ENCODE results near the gene ZC3H12A. TPM values are rescaled to one million over a fixed set of nuclear protein-coding genes. Genes with fewer than 3 reads are reported as not detected.

The ZC3H12A gene
- total and polyA plus RNA-seq, 4 donors = 2.1 to 10.9 (median 3.0) TPM

GRCh38 chr1:37475380-37476086 lies 1.2 kb downstream of the ZC3H12A start:
- Histone ChIP-seq H3K36me3 (ENCODE audit: control insufficient read depth in 4 of 4, insufficient read depth in 3 of 4, low read depth in 1 of 4, low read length in 3 of 4) (peaks cover 0 to 4% (median 3%) of the 10 kb centered on the region in 4 donors), H3K9me3 (ENCODE audit: control insufficient read depth in 4 of 4, low read length in 3 of 4) (no peaks in the 10 kb centered on the region), H3K9ac (ENCODE audit: low read depth in 1 of 2, low read length in 2 of 2) (peak overlapping the region; percentile 76 to 97), H3K4me3 (ENCODE audit: low read depth in 1 of 3, low read length in 3 of 3) (peak overlapping the region; percentile 73 to 86 (median 73)), H3K4me1 (ENCODE audit: control insufficient read depth in 4 of 4, insufficient read depth in 4 of 4, low read length in 3 of 4) (peaks cover 25 to 64% (median 42%) of the 10 kb centered on the region in 4 donors), H3K27ac (ENCODE audit: low read depth in 1 of 2, low read length in 2 of 2) (peak overlapping the region; percentile 95 to 97), H3K27me3 (ENCODE audit: control insufficient read depth in 4 of 4, insufficient read depth in 4 of 4, low read length in 3 of 4) (no peaks in the 10 kb centered on the region)
- DNase-seq (ENCODE audit: low spot score) = no peak
- TF ChIP-seq TAF1 (conservative IDR thresholded peaks at IDR 0.05) = no peak
- TF ChIP-seq HNF4G (IDR thresholded peaks at IDR 0.05) = no peak
- TF ChIP-seq CTCF (IDR thresholded peaks at IDR 0.05; ENCODE audit: low read depth, low read length, missing input control) = no peak
- no peak for TF ChIP-seq SP1 (IDR thresholded peaks at IDR 0.05)
- no peak for TF ChIP-seq RAD21 (IDR thresholded peaks at IDR 0.05)
- no peak for TF ChIP-seq HNF4A (conservative IDR thresholded peaks at IDR 0.05)
- TF ChIP-seq YY1 (IDR thresholded peaks at IDR 0.05) = no peak
- no peak for TF ChIP-seq EGR1 (IDR thresholded peaks at IDR 0.05; ENCODE audit: low read depth in 2 of 2)
- TF ChIP-seq ATF3 (IDR thresholded peaks at IDR 0.05) = no peak
- TF ChIP-seq GABPA (IDR thresholded peaks at IDR 0.05 in 1 of 2, conservative IDR thresholded peaks at IDR 0.05 in 1 of 2) = no peak
- no peak for TF ChIP-seq REST (IDR thresholded peaks at IDR 0.05)
- TF ChIP-seq NR2F2 (IDR thresholded peaks at IDR 0.05) = no peak
- TF ChIP-seq FOXA1 (IDR thresholded peaks at IDR 0.05) = no peak
- no peak for TF ChIP-seq JUND (IDR thresholded peaks at IDR 0.05)
- no peak for TF ChIP-seq RXRA (IDR thresholded peaks at IDR 0.05)
- 74% methylated on average over 24 of the region's 24 CpGs for WGBS

GRCh38 chr1:37476087-37476452 lies 1.7 kb downstream of the ZC3H12A start:
- H3K36me3 ChIP-seq (ENCODE audit: control insufficient read depth in 4 of 4, insufficient read depth in 3 of 4, low read depth in 1 of 4, low read length in 3 of 4) = peaks cover 5 to 8% (median 7%) of the 10 kb centered on the region in 4 donors
- peak overlapping the region; percentile 21 to 76 for H3K9ac ChIP-seq (ENCODE audit: low read depth in 1 of 2, low read length in 2 of 2)
- peak overlapping the region; percentile 95 to 97 for H3K27ac ChIP-seq (ENCODE audit: low read depth in 1 of 2, low read length in 2 of 2)
- no peaks in the 10 kb centered on the region for H3K27me3 ChIP-seq (ENCODE audit: control insufficient read depth in 4 of 4, insufficient read depth in 4 of 4, low read length in 3 of 4)
- DNase-seq (ENCODE audit: low spot score) = no peak
- peak overlapping the region; percentile 73 to 86 (median 73) for H3K4me3 ChIP-seq (ENCODE audit: low read depth in 1 of 3, low read length in 3 of 3)
- H3K9me3 ChIP-seq (ENCODE audit: control insufficient read depth in 4 of 4, low read length in 3 of 4) = no peaks in the 10 kb centered on the region
- WGBS = 68% methylated on average over 9 of the region's 9 CpGs
- peaks cover 25 to 64% (median 42%) of the 10 kb centered on the region in 4 donors for H3K4me1 ChIP-seq (ENCODE audit: control insufficient read depth in 4 of 4, insufficient read depth in 4 of 4, low read length in 3 of 4)
- no peak for TF ChIP-seq MAX (IDR thresholded peaks at IDR 0.05)
- no peak for TF ChIP-seq GABPA (IDR thresholded peaks at IDR 0.05 in 1 of 2, conservative IDR thresholded peaks at IDR 0.05 in 1 of 2)
- no peak for TF ChIP-seq HNF4A (conservative IDR thresholded peaks at IDR 0.05)
- no peak for TF ChIP-seq TAF1 (conservative IDR thresholded peaks at IDR 0.05)
- no peak for TF ChIP-seq HNF4G (IDR thresholded peaks at IDR 0.05)
